DOHH2 (cell line): ENCODE measurements around the gene NPM1.

ENCODE experiments used
- H3F3A ChIP-seq: fragments of 200-600 bp; sonication (generic), shearing (Covaris generic); 2 replicates; pipeline ENCODE4 v1.6.0; 2016; ENCODE audit warnings: antibody characterized with exemption, mild to moderate bottlenecking; ENCODE audit not compliant: control insufficient read depth, insufficient read depth
- H3K27ac ChIP-seq: fragments of 200-600 bp; sonication (generic); 2 replicates; pipeline ENCODE4 v1.5.1; 2014; ENCODE audit warnings: low read depth, mild to moderate bottlenecking, low read length, moderate library complexity
- H3K27me3 ChIP-seq: fragments of 200-600 bp; sonication (generic); 2 replicates; pipeline ENCODE4 v1.6.1; 2014; ENCODE audit warnings: mild to moderate bottlenecking, low read length, mixed read lengths; ENCODE audit not compliant: control insufficient read depth
- H3K36me3 ChIP-seq: fragments of 200-600 bp; sonication (generic); 2 replicates; pipeline ENCODE4 v1.6.1; 2014; ENCODE audit warnings: mild to moderate bottlenecking, low read length, moderate library complexity, mixed read lengths; ENCODE audit not compliant: control insufficient read depth
- H3K4me1 ChIP-seq: fragments of 200-600 bp; sonication (generic); 2 replicates; pipeline ENCODE4 v1.6.1; 2014; ENCODE audit warnings: mild to moderate bottlenecking, low read length, mixed read lengths; ENCODE audit not compliant: control insufficient read depth
- H3K4me2 ChIP-seq: fragments of 200-600 bp; sonication (generic); 2 replicates; pipeline ENCODE4 v1.6.0; 2014; ENCODE audit warnings: mild to moderate bottlenecking, low read length, moderate library complexity
- H3K4me3 ChIP-seq: fragments of 200-600 bp; sonication (generic); 2 replicates; pipeline ENCODE4 v1.5.1; 2014; ENCODE audit warnings: mild to moderate bottlenecking, low read length, mixed read lengths
- H3K79me2 ChIP-seq: fragments of 200-600 bp; sonication (generic); 2 replicates; pipeline ENCODE4 v1.6.1; 2014; ENCODE audit warnings: mild to moderate bottlenecking, low read length, mixed read lengths; ENCODE audit not compliant: control insufficient read depth
- H3K9me2 ChIP-seq: fragments of 200-600 bp; sonication (generic); replicated peaks from 2 replicates; pipeline ENCODE4 v1.6.1; 2014; ENCODE audit warnings: mild to moderate bottlenecking, low read length, mixed read lengths; ENCODE audit not compliant: control insufficient read depth
- H3K9me3 ChIP-seq: fragments of 200-600 bp; sonication (generic); 2 replicates; pipeline ENCODE4 v1.6.1; 2014; ENCODE audit warnings: antibody characterized with exemption, low read length, mixed read lengths; ENCODE audit not compliant: control insufficient read depth, insufficient read depth
- H4K20me1 ChIP-seq: fragments of 200-600 bp; sonication (generic); 2 replicates; pipeline ENCODE4 v1.6.0; 2014; ENCODE audit warnings: low read depth, mild to moderate bottlenecking, antibody characterized with exemption, low read length, moderate library complexity; ENCODE audit not compliant: control insufficient read depth, insufficient read depth
- CTCF ChIP-seq: fragments of 200-600 bp; sonication (generic); IDR thresholded peaks from one replicate; pipeline ENCODE4 v1.5.1; 2014; ENCODE audit warnings: antibody characterized with exemption, mild to moderate bottlenecking, low read depth, low read length; ENCODE audit not compliant: poor library complexity, severe bottlenecking
- EZH2phosphoT487 ChIP-seq: fragments of 200-600 bp; sonication (generic); IDR thresholded peaks from 2 replicates; pipeline ENCODE4 v1.6.1; 2017; ENCODE audit warnings: borderline replicate concordance, mild to moderate bottlenecking, antibody characterized with exemption, low read length, moderate library complexity, mixed read lengths

NPM1 gene

GRCh38 chr5:171428809-171429542, 41.3 kb downstream of the NPM1 start:
- Histone ChIP-seq H3K4me1 (no peaks in the 10 kb centered on the region), H4K20me1 (no peaks in the 10 kb centered on the region), H3K27ac (no peak overlapping the region), H3K36me3 (no peaks in the 10 kb centered on the region), H3K79me2 (no peaks in the 10 kb centered on the region), H3K27me3 (no peaks in the 10 kb centered on the region), H3F3A (no peaks in the 10 kb centered on the region), H3K9me2 (no peaks in the 10 kb centered on the region), H3K9me3 (no peaks in the 10 kb centered on the region), H3K4me3 (no peak overlapping the region), H3K4me2 (no peak overlapping the region)
- TF ChIP-seq EZH2phosphoT487: no peak
- TF ChIP-seq CTCF: no peak

DNA sequence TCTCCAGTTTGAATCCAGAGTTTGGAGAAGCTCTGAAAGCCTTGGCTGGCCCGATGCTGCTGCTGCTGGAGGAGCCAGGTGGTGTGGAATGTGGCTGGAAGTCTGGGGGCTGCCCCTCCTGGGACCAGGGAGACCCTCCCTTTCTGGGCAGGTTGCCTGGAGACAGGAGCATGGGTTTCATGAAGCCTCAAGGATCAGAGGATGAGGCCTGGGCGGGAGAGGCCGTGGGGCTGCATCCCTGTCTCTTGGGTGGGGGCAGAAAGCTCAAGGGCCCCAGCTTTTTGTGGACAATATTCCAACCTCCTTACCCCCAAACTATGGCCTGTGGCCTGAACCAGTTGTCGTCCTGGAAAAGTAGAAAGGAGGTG, 41.9 kb downstream of the NPM1 start:
- H3K27ac ChIP-seq: no peak overlapping the region
- no peaks in the 10 kb centered on the region for H3K4me1 ChIP-seq
- H4K20me1 ChIP-seq: no peaks in the 10 kb centered on the region
- no peak overlapping the region for H3K4me3 ChIP-seq
- H3K79me2 ChIP-seq: no peaks in the 10 kb centered on the region
- H3K27me3 ChIP-seq: no peaks in the 10 kb centered on the region
- H3K9me2 ChIP-seq: no peaks in the 10 kb centered on the region
- no peaks in the 10 kb centered on the region for H3F3A ChIP-seq
- no peaks in the 10 kb centered on the region for H3K36me3 ChIP-seq
- no peak for TF ChIP-seq CTCF
- TF ChIP-seq EZH2phosphoT487: no peak
- no peak overlapping the region for H3K4me2 ChIP-seq
- H3K9me3 ChIP-seq: no peaks in the 10 kb centered on the region

DNA sequence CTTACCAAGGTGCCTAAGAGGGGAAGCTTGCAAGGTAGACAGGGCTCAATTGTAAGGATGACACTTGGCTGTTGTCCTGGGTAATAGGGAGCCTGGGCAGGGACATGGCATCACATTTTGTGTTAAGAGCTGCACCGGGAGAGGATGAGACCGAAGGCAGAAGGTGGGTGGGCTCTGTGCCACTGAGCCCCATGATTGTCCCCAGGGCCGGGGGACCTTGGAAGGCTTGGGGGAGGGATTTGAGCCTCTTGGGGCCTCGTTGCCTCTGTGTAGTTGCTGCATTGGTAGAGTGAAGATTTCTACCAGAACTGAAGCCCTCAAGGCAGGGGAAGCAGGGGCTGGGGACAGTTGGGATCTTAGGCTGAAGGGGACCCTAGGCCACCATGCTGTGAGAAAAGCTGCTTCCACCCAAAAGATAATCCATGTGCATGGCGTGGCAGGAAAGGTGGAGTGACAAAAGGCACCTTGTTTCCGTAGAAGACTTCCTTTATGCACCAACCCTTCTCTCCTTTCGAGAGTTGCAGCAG, 43.7 kb downstream of the NPM1 start:
- H3K9me3 ChIP-seq: no peaks in the 10 kb centered on the region
- H3F3A ChIP-seq: no peaks in the 10 kb centered on the region
- no peaks in the 10 kb centered on the region for H4K20me1 ChIP-seq
- H3K4me1 ChIP-seq: no peaks in the 10 kb centered on the region
- no peaks in the 10 kb centered on the region for H3K79me2 ChIP-seq
- no peak overlapping the region for H3K4me2 ChIP-seq
- no peaks in the 10 kb centered on the region for H3K36me3 ChIP-seq
- TF ChIP-seq EZH2phosphoT487 (no peak), CTCF (no peak)
- no peaks in the 10 kb centered on the region for H3K9me2 ChIP-seq
- no peak overlapping the region for H3K27ac ChIP-seq
- no peak overlapping the region for H3K4me3 ChIP-seq
- no peaks in the 10 kb centered on the region for H3K27me3 ChIP-seq
